ENCODE results near the gene MTAP. TPM values are rescaled to one million over a fixed set of nuclear protein-coding genes. Genes with fewer than 3 reads are reported as not detected.

MTAP gene
- total and polyA plus RNA-seq, 4 donors, result 8.6 to 17.7 (median 12.6) TPM

GRCh38 chr9:21903380-21903965 is 101.0 kb downstream of the MTAP start:
- 96% methylated on average over 7 of the region's 7 CpGs for WGBS
- H3K27me3 ChIP-seq (ENCODE audit: control insufficient read depth in 4 of 4, insufficient read depth in 4 of 4, low read length in 3 of 4), result no peaks in the 10 kb centered on the region
- DNase-seq (ENCODE audit: low spot score), result no peak

GRCh38 chr9:21904371-21904770 is 101.9 kb downstream of the MTAP start:
- H3K4me1 ChIP-seq (ENCODE audit: control insufficient read depth in 4 of 4, insufficient read depth in 4 of 4, low read length in 3 of 4), result no peaks in the 10 kb centered on the region
- H3K36me3 ChIP-seq (ENCODE audit: control insufficient read depth in 4 of 4, insufficient read depth in 3 of 4, low read depth in 1 of 4, low read length in 3 of 4), result no peaks in the 10 kb centered on the region
- no peak overlapping the region for H3K9ac ChIP-seq (ENCODE audit: low read depth in 1 of 2, low read length in 2 of 2)
- no peaks in the 10 kb centered on the region for H3K27me3 ChIP-seq (ENCODE audit: control insufficient read depth in 4 of 4, insufficient read depth in 4 of 4, low read length in 3 of 4)
- WGBS, result 92% methylated on average over 4 of the region's 4 CpGs
- H3K4me3 ChIP-seq (ENCODE audit: low read depth in 1 of 3, low read length in 3 of 3), result no peak overlapping the region
- H3K27ac ChIP-seq (ENCODE audit: low read depth in 1 of 2, low read length in 2 of 2), result no peak overlapping the region
- DNase-seq (ENCODE audit: low spot score), result no peak
- H3K9me3 ChIP-seq (ENCODE audit: control insufficient read depth in 4 of 4, low read length in 3 of 4), result peaks cover 0 to 11% (median 3%) of the 10 kb centered on the region in 4 donors
- no peak for TF ChIP-seq ZBTB33 (IDR thresholded peaks at IDR 0.05)
- TF ChIP-seq RXRA (IDR thresholded peaks at IDR 0.05), result no peak
- TF ChIP-seq REST (IDR thresholded peaks at IDR 0.05), result no peak
- no peak for TF ChIP-seq TAF1 (conservative IDR thresholded peaks at IDR 0.05)
- TF ChIP-seq ATF3 (IDR thresholded peaks at IDR 0.05), result no peak
- no peak for TF ChIP-seq EGR1 (IDR thresholded peaks at IDR 0.05; ENCODE audit: low read depth in 2 of 2)
- TF ChIP-seq HNF4A (conservative IDR thresholded peaks at IDR 0.05), result no peak
- no peak for TF ChIP-seq YY1 (IDR thresholded peaks at IDR 0.05)
- no peak for TF ChIP-seq FOXA2 (IDR thresholded peaks at IDR 0.05)

More at GRCh38 chr9:21903380-21903965, 101.0 kb downstream of the MTAP start:
- no peak overlapping the region for H3K4me3 ChIP-seq (ENCODE audit: low read depth in 1 of 3, low read length in 3 of 3)
- H3K9ac ChIP-seq (ENCODE audit: low read depth in 1 of 2, low read length in 2 of 2), result no peak overlapping the region
- TF ChIP-seq TAF1 (conservative IDR thresholded peaks at IDR 0.05) (no peak), NR2F2 (IDR thresholded peaks at IDR 0.05) (no peak), YY1 (IDR thresholded peaks at IDR 0.05) (no peak), EGR1 (IDR thresholded peaks at IDR 0.05; ENCODE audit: low read depth in 2 of 2) (no peak), HNF4A (conservative IDR thresholded peaks at IDR 0.05) (no peak), ATF3 (IDR thresholded peaks at IDR 0.05) (no peak), ZBTB33 (IDR thresholded peaks at IDR 0.05) (no peak), GABPA (IDR thresholded peaks at IDR 0.05 in 1 of 2, conservative IDR thresholded peaks at IDR 0.05 in 1 of 2) (no peak), JUND (IDR thresholded peaks at IDR 0.05) (no peak), FOXA2 (IDR thresholded peaks at IDR 0.05) (no peak), RAD21 (IDR thresholded peaks at IDR 0.05) (no peak), FOXA1 (IDR thresholded peaks at IDR 0.05) (no peak), CTCF (IDR thresholded peaks at IDR 0.05; ENCODE audit: low read depth, low read length, missing input control) (no peak), MAX (IDR thresholded peaks at IDR 0.05) (no peak), HNF4G (IDR thresholded peaks at IDR 0.05) (no peak)
- H3K27ac ChIP-seq (ENCODE audit: low read depth in 1 of 2, low read length in 2 of 2), result no peak overlapping the region
- no peaks in the 10 kb centered on the region for H3K36me3 ChIP-seq (ENCODE audit: control insufficient read depth in 4 of 4, insufficient read depth in 3 of 4, low read depth in 1 of 4, low read length in 3 of 4)
- no peaks in the 10 kb centered on the region for H3K4me1 ChIP-seq (ENCODE audit: control insufficient read depth in 4 of 4, insufficient read depth in 4 of 4, low read length in 3 of 4)
- peaks cover 0 to 6% (median 2%) of the 10 kb centered on the region in 4 donors for H3K9me3 ChIP-seq (ENCODE audit: control insufficient read depth in 4 of 4, low read length in 3 of 4)
